Neutrophil (primary cell): Measurements from ENCODE around the gene COL18A1.
"Not testable (repeated sequence)": the region's sequence is repeated elsewhere in the genome, so short reads cannot be mapped to it uniquely, and the experiment has no call there.

Experiments
- H3K27ac ChIP-seq: fragments of 200-600 bp; sonication (generic); 2 replicates; pipeline ENCODE4 v1.5.1; 2016; ENCODE audit warnings: mild to moderate bottlenecking, moderate library complexity
- H3K27me3 ChIP-seq: fragments of 200-600 bp; sonication (generic); 2 replicates; pipeline ENCODE4 v1.6.0; 2016; ENCODE audit warnings: mild to moderate bottlenecking
- H3K36me3 ChIP-seq: fragments of 200-600 bp; sonication (generic); 2 replicates; pipeline ENCODE4 v1.5.1; 2017
- H3K4me1 ChIP-seq, 2 experiments: fragments of 200-600 bp in 1 of 2; sonication (generic) in 1 of 2; 1 replicate in 1 of 2; 2 replicates in 1 of 2; pipeline versions ENCODE4 v1.5.1 to v1.6.1; 2013 to 2016; ENCODE audit warnings: low read depth in 1 of 2, low read length in 1 of 2, mild to moderate bottlenecking in 1 of 2, moderate library complexity in 1 of 2; ENCODE audit not compliant: control insufficient read depth in 1 of 2, insufficient read depth in 1 of 2
- H3K4me3 ChIP-seq, 2 experiments: fragments of 200-600 bp in 1 of 2; sonication (generic) in 1 of 2; 1 replicate in 1 of 2; 2 replicates in 1 of 2; pipeline ENCODE4 v1.5.1; 2013 to 2016; ENCODE audit warnings: low read depth in 1 of 2, low read length in 1 of 2, mild to moderate bottlenecking in 1 of 2, moderate library complexity in 1 of 2
- H3K9me3 ChIP-seq: fragments of 200-600 bp; sonication (generic); 2 replicates; pipeline ENCODE4 v1.5.1; 2016
- TF ChIP-seq, protein P1 (sequence below): fragments of 200-600 bp; sonication (generic); IDR thresholded peaks from 2 replicates; pipeline ENCODE4 v1.5.1; 2016; ENCODE audit warnings: antibody characterized with exemption

The COL18A1 gene

GRCh38 chr21:45502006-45502345 lies 97.0 kb downstream of the COL18A1 start:
- no peaks in the 10 kb centered on the region for H3K27me3 ChIP-seq
- TF ChIP-seq, protein P1, sequence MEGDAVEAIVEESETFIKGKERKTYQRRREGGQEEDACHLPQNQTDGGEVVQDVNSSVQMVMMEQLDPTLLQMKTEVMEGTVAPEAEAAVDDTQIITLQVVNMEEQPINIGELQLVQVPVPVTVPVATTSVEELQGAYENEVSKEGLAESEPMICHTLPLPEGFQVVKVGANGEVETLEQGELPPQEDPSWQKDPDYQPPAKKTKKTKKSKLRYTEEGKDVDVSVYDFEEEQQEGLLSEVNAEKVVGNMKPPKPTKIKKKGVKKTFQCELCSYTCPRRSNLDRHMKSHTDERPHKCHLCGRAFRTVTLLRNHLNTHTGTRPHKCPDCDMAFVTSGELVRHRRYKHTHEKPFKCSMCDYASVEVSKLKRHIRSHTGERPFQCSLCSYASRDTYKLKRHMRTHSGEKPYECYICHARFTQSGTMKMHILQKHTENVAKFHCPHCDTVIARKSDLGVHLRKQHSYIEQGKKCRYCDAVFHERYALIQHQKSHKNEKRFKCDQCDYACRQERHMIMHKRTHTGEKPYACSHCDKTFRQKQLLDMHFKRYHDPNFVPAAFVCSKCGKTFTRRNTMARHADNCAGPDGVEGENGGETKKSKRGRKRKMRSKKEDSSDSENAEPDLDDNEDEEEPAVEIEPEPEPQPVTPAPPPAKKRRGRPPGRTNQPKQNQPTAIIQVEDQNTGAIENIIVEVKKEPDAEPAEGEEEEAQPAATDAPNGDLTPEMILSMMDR: no peak
- H3K4me3 ChIP-seq: no peak overlapping the region
- no peaks in the 10 kb centered on the region for H3K9me3 ChIP-seq
- H3K36me3 ChIP-seq: peaks cover 54% of the 10 kb centered on the region
- H3K4me1 ChIP-seq: peaks cover 0 to 12% of the 10 kb centered on the region in 2 experiments
- peak overlapping the region; percentile 55 for H3K27ac ChIP-seq

DNA sequence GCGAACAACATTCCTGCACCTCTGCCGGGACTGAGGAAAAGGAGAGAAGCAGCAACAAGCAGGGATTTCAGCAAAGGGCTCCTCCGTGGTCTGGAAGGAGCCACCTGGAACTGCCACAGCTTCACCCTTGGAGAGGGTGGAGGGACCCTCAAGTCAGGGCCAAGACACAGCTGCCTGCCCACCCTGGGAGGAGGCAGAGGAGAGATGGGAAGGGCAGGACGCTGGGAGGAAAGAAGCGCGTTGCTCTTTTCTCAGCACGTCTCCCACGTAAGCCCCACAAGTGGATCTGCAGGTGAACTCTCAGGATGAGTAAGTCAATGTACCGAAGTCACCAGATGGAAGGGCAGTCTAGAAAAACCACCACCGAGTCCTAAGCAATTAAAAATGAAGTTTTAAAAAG lies 97.6 kb downstream of the COL18A1 start:
- no peaks in the 10 kb centered on the region for H3K9me3 ChIP-seq
- peaks cover 0 to 17% of the 10 kb centered on the region in 2 experiments for H3K4me1 ChIP-seq
- H3K36me3 ChIP-seq: peaks cover 50% of the 10 kb centered on the region
- no peaks in the 10 kb centered on the region for H3K27me3 ChIP-seq
- H3K27ac ChIP-seq: peak overlapping the region; percentile 55
- H3K4me3 ChIP-seq: no peak overlapping the region
- TF ChIP-seq, protein P1: no peak

DNA sequence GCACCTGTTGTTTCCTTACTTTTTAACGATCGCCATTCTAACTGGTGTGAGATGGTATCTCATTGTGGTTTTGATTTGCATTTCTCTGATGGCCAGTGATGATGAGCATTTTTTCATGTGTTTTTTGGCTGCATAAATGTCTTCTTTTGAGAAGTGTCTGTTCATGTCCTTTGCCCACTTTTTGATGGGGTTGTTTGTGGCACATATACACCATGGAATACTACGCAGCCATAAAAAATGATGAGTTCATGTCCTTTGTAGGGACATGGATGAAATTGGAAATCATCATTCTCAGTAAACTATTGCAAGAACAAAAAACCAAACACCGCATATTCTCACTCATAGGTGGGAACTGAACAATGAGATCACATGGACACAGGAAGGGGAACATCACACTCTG lies 98.3 kb downstream of the COL18A1 start:
- H3K27me3 ChIP-seq, H3K9me3 ChIP-seq, H3K27ac ChIP-seq, H3K4me3 ChIP-seq: not testable (repeated sequence)
- Histone ChIP-seq H3K4me1 (peaks cover 3 to 23% of the 10 kb centered on the region in 2 experiments), H3K36me3 (peaks cover 50% of the 10 kb centered on the region)

- H3K27me3 ChIP-seq: no peaks in the 10 kb centered on the region
- TF ChIP-seq, protein P1: no peak
- H3K27ac ChIP-seq: no peak overlapping the region
- H3K9me3 ChIP-seq: no peaks in the 10 kb centered on the region
- no peak overlapping the region for H3K4me3 ChIP-seq
- H3K4me1 ChIP-seq: peaks cover 3 to 31% of the 10 kb centered on the region in 2 experiments
- H3K36me3 ChIP-seq: peaks cover 50% of the 10 kb centered on the region
Measured at GRCh38 chr21:45504021-45504515, 99.1 kb downstream of the COL18A1 start.

GRCh38 chr21:45504516-45505415 lies 99.8 kb downstream of the COL18A1 start:
- TF ChIP-seq, protein P1: no peak
- Histone ChIP-seq H3K27me3 (no peaks in the 10 kb centered on the region), H3K4me3 (no peak overlapping the region), H3K36me3 (peaks cover 51% of the 10 kb centered on the region), H3K9me3 (no peaks in the 10 kb centered on the region), H3K27ac (peak overlapping the region; percentile 79), H3K4me1 (peaks cover 3 to 38% of the 10 kb centered on the region in 2 experiments)

- Histone ChIP-seq H3K27ac (peak overlapping the region; percentile 79), H3K36me3 (peaks cover 58% of the 10 kb centered on the region), H3K27me3 (no peaks in the 10 kb centered on the region), H3K4me1 (peaks cover 3 to 41% of the 10 kb centered on the region in 2 experiments), H3K4me3 (no peak overlapping the region), H3K9me3 (no peaks in the 10 kb centered on the region)
- TF ChIP-seq, protein P1: no peak
Measured at GRCh38 chr21:45505416-45506021, 100.6 kb downstream of the COL18A1 start.
